Esophagus squamous epithelium (tissue), 5 donors: ENCODE results near the gene SCAMP5. TPM values are rescaled to one million over a fixed set of nuclear protein-coding genes. Genes with fewer than 3 reads are reported as not detected.

Source experiments
- DNase-seq: peaks from one replicate; lab custom pipeline; 2025; lab: John Stamatoyannopoulos, UW
- H3K27ac ChIP-seq, 4 donors: fragments of 200-600 bp; sonication (generic); one replicate each; pipeline ENCODE4 v1.5.1; 2016 to 2019; ENCODE audit warnings: mild to moderate bottlenecking in 1 of 4
- H3K27me3 ChIP-seq, 4 donors: fragments of 200-600 bp; sonication (generic); 1 replicate in 3 of 4; 2 replicates in 1 of 4; pipeline versions ENCODE4 v1.5.1 to v1.6.0; 2017 to 2021; ENCODE audit warnings: antibody characterized with exemption in 1 of 4
- H3K36me3 ChIP-seq, 3 donors: fragments of 200-600 bp; sonication (generic); one replicate each; pipeline ENCODE4 v1.5.1; 2016 to 2019
- H3K4me1 ChIP-seq, 3 donors: fragments of 200-600 bp; sonication (generic); one replicate each; pipeline ENCODE4 v1.5.1; 2017 to 2019
- H3K4me3 ChIP-seq, 4 donors: fragments of 200-600 bp; sonication (generic); 1 replicate in 3 of 4; 2 replicates in 1 of 4; pipeline ENCODE4 v1.5.1; 2016 to 2019; ENCODE audit warnings: mild to moderate bottlenecking in 2 of 4, moderate library complexity in 1 of 4
- H3K9me3 ChIP-seq, 3 donors: fragments of 200-600 bp; sonication (generic); one replicate each; pipeline ENCODE4 v1.5.1; 2016 to 2019
- POLR2A ChIP-seq, 4 donors: fragments of 450-650 bp; IDR thresholded peaks; one replicate each; pipeline ENCODE4 v1.6.1; 2017; ENCODE audit warnings: antibody characterized with exemption in 4 of 4, mild to moderate bottlenecking in 4 of 4, moderate library complexity in 3 of 4
- WGBS, 2 donors: methylation state at CpG; one replicate each; pipeline ENCODE4 v1.1.5; 2018; 5-methylcytosine and 5-hydroxymethylcytosine counted together
- intact Hi-C: fragments of 100-400 bp; cut with DNase I; formaldehyde crosslinking; loops from one replicate; pipeline ENCODE4 v1.15.0; 2022
- total RNA-seq, 4 donors: library from RNA; depleted of rRNA; stranded (reverse); fragments of >200 nt; gene quantifications; one replicate each; pipeline ENCODE4 v1.1.0, GENCODE V29; 2016
- TF ChIP-seq, protein P1 (sequence below), 6 experiments: fragments of 450-650 bp in 4 of 6; fragments of 200-600 bp in 2 of 6; sonication (generic) in 2 of 6; IDR thresholded peaks; one replicate each; pipeline ENCODE4 v1.5.1; 2016 to 2019; ENCODE audit warnings: antibody characterized with exemption in 6 of 6, mild to moderate bottlenecking in 4 of 6, moderate library complexity in 4 of 6
- donor health status: DM: yes; HTN: yes; CAD: no.

Gene SCAMP5
- total RNA-seq, 4 donors from 2014 or later, result 0.57 to 2.0 (median 0.67) TPM

DNA sequence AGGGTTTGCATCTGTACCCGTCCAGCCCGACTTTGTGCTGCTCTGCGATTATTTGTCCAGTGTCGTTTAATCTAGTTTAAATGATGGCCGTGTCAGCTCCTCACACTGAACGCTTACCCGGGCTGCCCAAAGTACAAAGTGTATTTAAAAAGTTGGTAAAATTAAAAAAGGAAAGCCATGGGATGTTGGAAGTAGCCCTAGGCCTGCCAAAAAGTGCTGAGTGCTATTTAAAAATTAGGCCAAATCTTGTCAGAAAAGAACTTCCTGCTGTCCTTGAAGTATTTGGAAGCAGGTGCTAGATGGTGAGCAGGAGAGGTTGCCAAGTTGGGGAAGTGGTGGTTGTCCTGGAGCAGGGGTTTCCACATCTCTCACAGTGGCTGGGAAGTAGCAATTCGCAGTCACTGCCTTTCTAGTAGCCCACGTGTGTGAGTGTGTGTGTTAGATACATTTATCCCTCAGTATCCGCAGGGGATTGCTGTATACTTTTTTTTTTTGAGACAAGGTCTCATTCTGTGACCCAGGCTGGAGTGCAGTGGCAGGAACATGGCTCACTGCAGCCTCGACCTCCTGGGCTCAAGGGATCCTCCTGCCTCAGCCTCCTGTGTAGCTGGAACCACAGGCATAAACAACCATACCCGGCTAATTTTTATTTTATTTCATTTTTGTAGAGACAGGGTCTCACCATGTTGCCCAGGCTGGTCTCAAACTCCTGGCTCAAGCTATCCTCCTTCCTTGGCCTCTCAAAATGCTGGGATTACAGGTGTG is 28.7 kb downstream of the SCAMP5 start:
- Histone ChIP-seq H3K27ac (peak overlapping the region; percentile 88 to 94 (median 90)), H3K9me3 (no peaks in the 10 kb centered on the region), H3K4me1 (peaks cover 11 to 24% (median 20%) of the 10 kb centered on the region in 3 donors), H3K27me3 (no peaks in the 10 kb centered on the region), H3K36me3 (peaks cover 0 to 9% (median 0%) of the 10 kb centered on the region in 3 donors), H3K4me3 (peak overlapping the region; percentile 63 to 85 (median 77))
- intact Hi-C loops, result no loop called here
- TF ChIP-seq POLR2A (IDR thresholded peaks at IDR 0.05), result no peak
- TF ChIP-seq, protein P1, sequence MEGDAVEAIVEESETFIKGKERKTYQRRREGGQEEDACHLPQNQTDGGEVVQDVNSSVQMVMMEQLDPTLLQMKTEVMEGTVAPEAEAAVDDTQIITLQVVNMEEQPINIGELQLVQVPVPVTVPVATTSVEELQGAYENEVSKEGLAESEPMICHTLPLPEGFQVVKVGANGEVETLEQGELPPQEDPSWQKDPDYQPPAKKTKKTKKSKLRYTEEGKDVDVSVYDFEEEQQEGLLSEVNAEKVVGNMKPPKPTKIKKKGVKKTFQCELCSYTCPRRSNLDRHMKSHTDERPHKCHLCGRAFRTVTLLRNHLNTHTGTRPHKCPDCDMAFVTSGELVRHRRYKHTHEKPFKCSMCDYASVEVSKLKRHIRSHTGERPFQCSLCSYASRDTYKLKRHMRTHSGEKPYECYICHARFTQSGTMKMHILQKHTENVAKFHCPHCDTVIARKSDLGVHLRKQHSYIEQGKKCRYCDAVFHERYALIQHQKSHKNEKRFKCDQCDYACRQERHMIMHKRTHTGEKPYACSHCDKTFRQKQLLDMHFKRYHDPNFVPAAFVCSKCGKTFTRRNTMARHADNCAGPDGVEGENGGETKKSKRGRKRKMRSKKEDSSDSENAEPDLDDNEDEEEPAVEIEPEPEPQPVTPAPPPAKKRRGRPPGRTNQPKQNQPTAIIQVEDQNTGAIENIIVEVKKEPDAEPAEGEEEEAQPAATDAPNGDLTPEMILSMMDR (IDR thresholded peaks at IDR 0.05), result no peak
- DNase-seq, result no peak
- 5 to 13% methylated on average over 12 of the region's 12 CpGs for WGBS, 2 donors

DNA sequence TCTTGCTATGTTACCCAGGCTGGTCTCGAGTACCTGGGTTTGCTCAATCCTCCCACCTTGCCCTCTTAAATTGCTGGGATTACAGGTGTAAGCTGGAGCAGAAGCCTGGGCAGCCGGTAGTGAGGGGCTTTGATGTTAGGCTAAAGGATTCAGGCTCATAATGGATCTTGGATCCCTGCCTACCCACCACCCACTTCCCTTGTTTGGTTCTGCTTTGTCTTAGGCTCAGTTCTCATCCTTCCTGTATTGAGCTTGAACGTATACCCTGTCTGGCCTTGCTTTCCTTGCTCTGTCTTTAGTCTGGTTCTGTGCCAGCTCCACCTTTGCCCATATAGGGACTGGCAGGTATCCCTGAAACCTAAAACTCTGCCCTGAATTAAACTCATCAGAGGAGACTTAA is 29.7 kb downstream of the SCAMP5 start:
- TF ChIP-seq, protein P1 (IDR thresholded peaks at IDR 0.05), result no peak
- TF ChIP-seq POLR2A (IDR thresholded peaks at IDR 0.05), result no peak
- WGBS, 2 donors, result 19 to 42% methylated on average over 3 of the region's 3 CpGs
- Histone ChIP-seq H3K27ac (peak overlapping the region in 2 of 4 donors; percentile 12 to 88), H3K4me3 (no peak overlapping the region), H3K9me3 (no peaks in the 10 kb centered on the region), H3K4me1 (peaks cover 20 to 34% (median 30%) of the 10 kb centered on the region in 3 donors), H3K36me3 (peaks cover 0 to 9% (median 0%) of the 10 kb centered on the region in 3 donors), H3K27me3 (no peaks in the 10 kb centered on the region)
- DNase-seq, result no peak
- intact Hi-C loops, result loop anchor here (5.0 kb wide), 1 partner anchor 182 kb away; no protein-coding TSS in a partner anchor

DNA sequence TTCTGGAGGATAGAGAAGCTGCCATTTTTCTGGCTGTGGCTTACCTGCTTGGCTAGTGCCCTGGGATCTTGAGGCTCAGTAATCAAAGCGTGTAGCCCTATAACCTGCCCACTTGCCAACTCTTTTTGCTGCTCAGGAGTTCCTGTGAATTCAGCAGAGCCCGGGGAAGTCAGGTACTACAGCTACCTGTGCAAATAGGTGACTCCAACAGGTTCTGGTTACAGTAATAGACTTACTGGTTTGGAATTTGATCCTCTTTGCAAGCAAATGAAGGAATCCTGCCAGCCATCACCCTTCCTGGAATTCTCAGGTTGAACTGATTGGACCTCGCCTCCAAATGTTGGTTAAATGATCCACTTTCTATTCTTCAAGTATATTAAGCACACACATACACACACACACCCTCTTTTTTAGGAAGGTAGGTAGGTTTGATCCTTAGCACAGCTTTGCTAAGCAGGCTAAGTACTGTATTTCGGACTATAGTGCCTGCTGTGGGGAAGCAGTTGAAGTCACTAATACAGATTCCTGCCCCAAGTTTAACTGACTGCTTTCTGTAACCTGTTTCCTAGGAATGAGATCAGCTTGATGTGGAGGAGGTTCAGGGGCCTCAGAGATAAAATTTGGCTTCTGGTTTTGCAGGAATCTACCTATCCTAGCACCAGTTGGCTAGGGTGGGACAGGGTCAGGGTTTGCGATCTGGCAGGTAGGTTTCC is 30.3 kb downstream of the SCAMP5 start:
- no peaks in the 10 kb centered on the region for H3K27me3 ChIP-seq
- H3K4me1 ChIP-seq, result peaks cover 26 to 40% (median 36%) of the 10 kb centered on the region in 3 donors
- H3K4me3 ChIP-seq, result no peak overlapping the region
- H3K9me3 ChIP-seq, result no peaks in the 10 kb centered on the region
- 85 to 89% methylated on average over 5 of the region's 5 CpGs for WGBS, 2 donors
- H3K27ac ChIP-seq, result peak overlapping the region in 2 of 4 donors; percentile 12 to 88
- no peak for DNase-seq
- peaks cover 0 to 9% (median 0%) of the 10 kb centered on the region in 3 donors for H3K36me3 ChIP-seq
- intact Hi-C loops, result loop anchor here (5.0 kb wide), 1 partner anchor 182 kb away; no protein-coding TSS in a partner anchor
- TF ChIP-seq, protein P1 (IDR thresholded peaks at IDR 0.05), result no peak
- TF ChIP-seq POLR2A (IDR thresholded peaks at IDR 0.05), result no peak

DNA sequence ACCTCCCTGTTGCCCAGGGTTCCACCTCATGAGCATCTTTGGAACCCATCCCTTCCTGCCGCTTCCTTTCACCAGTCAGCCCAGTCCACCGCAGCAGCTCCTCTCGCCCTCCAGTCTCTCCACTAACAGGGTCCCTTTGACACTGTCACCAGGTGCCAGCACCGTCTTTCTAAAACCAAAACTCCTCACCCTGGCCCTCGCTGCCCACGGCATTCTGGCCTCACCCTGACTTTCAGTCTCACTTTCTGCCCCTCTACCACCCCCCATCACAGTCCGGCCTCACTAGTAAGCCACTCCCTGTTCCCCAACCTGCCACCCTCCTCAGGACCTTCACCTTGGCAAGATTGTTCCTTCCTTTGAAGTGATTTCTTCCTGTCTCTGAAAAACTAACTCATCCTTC is 32.2 kb downstream of the SCAMP5 start:
- TF ChIP-seq, protein P1 (IDR thresholded peaks at IDR 0.05), result no peak
- no peak for TF ChIP-seq POLR2A (IDR thresholded peaks at IDR 0.05)
- DNase-seq, result no peak
- H3K27me3 ChIP-seq, result no peaks in the 10 kb centered on the region
- peaks cover 38 to 58% (median 48%) of the 10 kb centered on the region in 3 donors for H3K4me1 ChIP-seq
- intact Hi-C loops, result loop anchor here (5.0 kb wide), 1 partner anchor 180 kb away; no protein-coding TSS in a partner anchor
- H3K4me3 ChIP-seq, result no peak overlapping the region
- no peaks in the 10 kb centered on the region for H3K9me3 ChIP-seq
- peaks cover 0 to 9% (median 0%) of the 10 kb centered on the region in 3 donors for H3K36me3 ChIP-seq
- WGBS, 2 donors, result 77 to 84% methylated on average over 7 of the region's 7 CpGs
- H3K27ac ChIP-seq, result no peak overlapping the region
